ENCODE measurements around the gene TSHZ2. TPM values are rescaled to one million over a fixed set of nuclear protein-coding genes. Genes with fewer than 3 reads are reported as not detected.
"Not testable (repeated sequence)": the region's sequence is repeated elsewhere in the genome, so short reads cannot be mapped to it uniquely, and the experiment has no call there.

Gene TSHZ2
- total RNA-seq, 2 experiments from 2014 or later, result 34.1 to 37.8 TPM

DNA sequence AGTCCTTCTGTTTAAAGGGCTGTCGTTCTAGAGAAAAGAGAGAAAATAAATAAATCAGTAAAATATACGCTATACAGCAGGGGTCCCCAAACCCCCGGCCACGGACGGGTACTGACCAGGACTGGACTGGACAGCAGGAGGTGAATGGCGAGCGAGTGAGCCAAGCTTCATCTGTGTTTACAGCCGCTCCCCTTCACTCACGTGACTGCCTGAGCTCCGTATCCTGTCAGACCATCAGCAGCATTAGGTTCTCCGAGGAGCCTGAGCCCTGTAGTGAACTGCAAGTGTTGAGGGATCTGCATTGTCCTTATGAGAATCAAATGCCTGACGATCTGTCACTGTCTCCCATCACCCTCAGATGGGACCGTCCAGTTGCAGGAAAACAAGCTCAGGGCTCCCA lies 545.0 kb downstream of the TSHZ2 start:
- Mint-ChIP-seq H3K9me3 (no peaks in the 10 kb centered on the region), H3K4me1 (ENCODE audit: low read depth) (no peaks in the 10 kb centered on the region), H3K36me3 (ENCODE audit: low read depth) (no peaks in the 10 kb centered on the region), H3K27ac (no peak overlapping the region), H3K27me3 (ENCODE audit: low read depth) (no peaks in the 10 kb centered on the region), H3K4me3 (no peak overlapping the region)
- CTCF ChIA-PET, result interaction anchor here (0.6 kb wide), 1 partner anchor 443 kb away, joined by 5 read pairs; no protein-coding TSS in a partner anchor
- no peak for DNase-seq
- intact Hi-C loops (cut with micrococcal nuclease), result no loop called here

DNA sequence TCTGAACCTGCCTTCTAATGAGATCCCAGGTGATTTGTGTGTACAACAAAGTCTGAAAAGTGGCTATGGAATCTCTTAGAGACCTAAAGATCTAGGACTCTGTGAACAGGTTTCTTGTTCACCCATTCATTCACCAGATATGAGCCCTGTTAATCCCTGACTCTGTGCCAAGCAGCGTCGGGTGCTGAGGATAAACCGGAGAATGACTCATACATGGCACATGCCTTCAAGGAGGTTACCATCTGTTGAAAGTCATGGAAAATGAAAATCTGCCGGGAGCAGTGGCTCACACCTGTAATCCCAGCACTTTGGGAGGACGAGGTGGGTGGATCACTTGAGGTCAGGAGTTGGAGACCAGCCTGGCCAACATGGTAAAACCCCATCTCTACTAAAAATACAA lies 549.3 kb downstream of the TSHZ2 start:
- CTCF ChIA-PET, result not testable (repeated sequence)

DNA sequence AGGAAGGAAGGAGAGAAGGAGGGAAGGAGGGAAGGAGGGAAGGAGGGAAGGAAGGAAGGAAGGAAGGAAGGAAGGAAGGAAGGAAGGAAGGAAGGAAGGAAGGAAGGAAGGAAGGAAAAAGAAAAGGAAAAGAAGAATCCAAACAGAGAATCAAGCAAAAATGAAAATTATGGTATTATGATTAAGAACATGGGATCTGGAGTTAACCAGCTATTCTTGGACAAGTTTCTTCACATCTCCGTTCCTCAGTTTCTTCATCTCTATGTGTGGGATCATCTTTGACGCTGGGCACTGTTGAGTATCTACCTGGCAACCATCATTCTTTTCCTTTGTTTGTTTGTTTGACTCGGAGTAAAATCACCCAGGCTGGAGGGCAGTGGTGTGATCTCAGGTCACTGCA lies 549.9 kb downstream of the TSHZ2 start:
- Mint-ChIP-seq H3K4me3 (no peak overlapping the region), H3K4me1 (ENCODE audit: low read depth) (no peaks in the 10 kb centered on the region), H3K27me3 (ENCODE audit: low read depth) (no peaks in the 10 kb centered on the region), H3K27ac (no peak overlapping the region), H3K36me3 (ENCODE audit: low read depth) (no peaks in the 10 kb centered on the region), H3K9me3 (no peaks in the 10 kb centered on the region)
- intact Hi-C loops (cut with micrococcal nuclease), result no loop called here
- CTCF ChIA-PET, result interaction anchor here (0.6 kb wide), 1 partner anchor 384 kb away, joined by 3 read pairs; no protein-coding TSS in a partner anchor
- no peak for DNase-seq

More for the DNA sequence above, 549.3 kb downstream of the TSHZ2 start:
- H3K36me3 Mint-ChIP-seq (ENCODE audit: low read depth); H3K27me3 Mint-ChIP-seq (ENCODE audit: low read depth); H3K27ac Mint-ChIP-seq; DNase-seq; H3K4me3 Mint-ChIP-seq; H3K9me3 Mint-ChIP-seq; intact Hi-C loops (cut with micrococcal nuclease); H3K4me1 Mint-ChIP-seq (ENCODE audit: low read depth): not testable (repeated sequence)

DNA sequence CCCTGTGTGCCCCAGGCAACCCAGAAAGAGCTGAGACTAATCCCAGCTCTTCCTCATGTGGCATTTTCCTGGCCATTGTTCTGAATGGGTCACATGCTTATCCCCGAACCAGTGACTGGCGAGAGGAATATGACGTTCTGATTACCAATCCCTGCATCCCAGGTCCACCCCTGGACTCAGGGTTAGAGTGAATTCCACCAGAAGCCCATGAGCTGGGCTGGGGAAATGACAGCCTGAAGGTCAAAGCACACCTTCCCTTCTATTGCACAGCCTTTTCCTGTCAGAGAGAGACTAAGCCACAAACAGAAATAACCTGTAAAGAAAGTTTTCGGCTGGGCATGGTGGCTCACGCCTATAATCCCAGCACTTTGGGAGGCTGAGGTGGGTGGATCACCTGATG lies 550.5 kb downstream of the TSHZ2 start:
- Mint-ChIP-seq H3K4me3 (no peak overlapping the region), H3K36me3 (ENCODE audit: low read depth) (no peaks in the 10 kb centered on the region), H3K4me1 (ENCODE audit: low read depth) (no peaks in the 10 kb centered on the region), H3K9me3 (no peaks in the 10 kb centered on the region), H3K27ac (no peak overlapping the region), H3K27me3 (ENCODE audit: low read depth) (no peaks in the 10 kb centered on the region)
- intact Hi-C loops (cut with micrococcal nuclease), result no loop called here
- CTCF ChIA-PET, result interaction anchor here (0.6 kb wide), 2 partner anchors 384 to 1184 kb away, joined by 3 read pairs; no protein-coding TSS in a partner anchor
- DNase-seq, result no peak

DNA sequence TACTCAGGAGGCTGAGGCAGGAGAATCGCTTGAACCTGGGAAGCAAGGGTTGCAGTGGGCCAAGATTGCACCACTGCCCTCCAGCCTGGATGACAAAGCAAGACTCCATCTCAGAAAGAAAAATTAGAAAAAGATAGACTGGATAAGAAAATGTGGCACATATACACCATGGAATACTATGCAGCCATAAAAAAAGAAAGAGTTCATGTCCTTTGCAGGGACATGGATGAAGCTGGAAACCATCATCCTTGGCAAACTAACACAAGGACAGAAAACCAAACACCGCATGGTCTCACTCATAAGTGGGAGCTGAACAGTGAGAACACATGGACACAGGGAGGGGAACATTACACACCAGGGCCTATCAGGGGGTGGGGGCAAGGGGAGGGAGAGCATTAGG lies 551.5 kb downstream of the TSHZ2 start:
- DNase-seq; CTCF ChIA-PET; intact Hi-C loops (cut with micrococcal nuclease); H3K4me3 Mint-ChIP-seq; H3K36me3 Mint-ChIP-seq (ENCODE audit: low read depth); H3K27me3 Mint-ChIP-seq (ENCODE audit: low read depth); H3K9me3 Mint-ChIP-seq; H3K4me1 Mint-ChIP-seq (ENCODE audit: low read depth); H3K27ac Mint-ChIP-seq: not testable (repeated sequence)

DNA sequence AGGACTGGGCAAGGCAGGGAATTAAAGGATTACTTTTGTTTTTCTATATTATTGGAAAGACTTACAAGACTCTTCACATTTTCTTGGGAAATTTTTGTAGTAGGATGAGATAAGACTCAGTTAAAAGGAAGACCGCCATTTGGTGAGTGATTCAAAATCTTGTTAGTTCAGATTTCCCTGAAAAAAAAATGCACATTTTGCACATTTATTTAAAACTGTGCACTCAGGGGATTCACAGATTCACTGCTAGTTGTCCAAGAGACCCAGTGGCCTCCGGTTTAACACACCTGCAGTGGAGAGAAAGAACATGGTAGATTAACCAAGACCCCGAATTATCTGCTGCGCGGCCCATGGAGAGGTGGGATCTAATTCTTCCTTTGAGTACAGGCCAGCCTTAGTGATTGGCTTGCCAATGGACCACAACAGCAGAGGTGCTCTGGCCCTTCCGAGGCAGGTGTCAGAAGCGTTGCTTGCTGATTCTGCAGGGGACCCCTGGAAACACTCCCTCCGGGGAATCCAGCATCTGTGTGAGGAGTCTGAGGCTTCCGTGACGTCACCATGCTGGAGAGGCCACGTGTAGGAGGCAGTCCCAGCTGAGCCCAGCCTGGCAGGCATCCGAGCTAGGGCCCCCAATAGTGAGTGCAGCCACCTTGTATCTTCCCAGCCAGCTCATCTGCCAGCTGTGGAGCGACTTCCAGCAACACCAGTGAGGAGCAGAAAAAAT lies 552.6 kb downstream of the TSHZ2 start:
- Mint-ChIP-seq H3K4me1 (ENCODE audit: low read depth) (no peaks in the 10 kb centered on the region), H3K9me3 (no peaks in the 10 kb centered on the region), H3K27ac (no peak overlapping the region), H3K4me3 (no peak overlapping the region), H3K27me3 (ENCODE audit: low read depth) (no peaks in the 10 kb centered on the region), H3K36me3 (ENCODE audit: low read depth) (no peaks in the 10 kb centered on the region)
- CTCF ChIA-PET, result no interaction called here
- DNase-seq, result no peak
- intact Hi-C loops (cut with micrococcal nuclease), result no loop called here

DNA sequence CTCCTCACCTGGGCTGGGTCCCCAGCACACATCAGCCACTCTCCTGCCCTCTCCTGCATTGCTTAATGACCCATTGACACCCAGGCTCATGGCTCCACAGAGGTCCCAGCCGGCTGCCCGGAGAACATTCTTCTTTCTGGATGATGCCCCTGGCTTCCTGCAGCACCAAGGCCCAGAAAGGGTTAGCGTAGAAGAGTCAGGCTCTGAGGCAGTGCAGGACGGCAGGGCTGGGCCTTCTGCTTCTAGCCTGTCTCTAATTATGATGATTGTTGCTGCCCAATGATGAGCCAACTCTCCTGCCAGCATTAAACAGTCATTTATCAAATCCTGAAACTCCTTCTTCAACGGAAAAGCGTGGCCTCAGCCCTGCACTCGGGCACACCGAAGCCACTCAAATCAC lies 555.0 kb downstream of the TSHZ2 start:
- Mint-ChIP-seq H3K4me1 (ENCODE audit: low read depth) (no peaks in the 10 kb centered on the region), H3K36me3 (ENCODE audit: low read depth) (no peaks in the 10 kb centered on the region), H3K27me3 (ENCODE audit: low read depth) (no peaks in the 10 kb centered on the region), H3K27ac (no peak overlapping the region), H3K9me3 (peaks cover 2% of the 10 kb centered on the region), H3K4me3 (no peak overlapping the region)
- CTCF ChIA-PET, result no interaction called here
- intact Hi-C loops (cut with micrococcal nuclease), result no loop called here
- DNase-seq, result no peak

DNA sequence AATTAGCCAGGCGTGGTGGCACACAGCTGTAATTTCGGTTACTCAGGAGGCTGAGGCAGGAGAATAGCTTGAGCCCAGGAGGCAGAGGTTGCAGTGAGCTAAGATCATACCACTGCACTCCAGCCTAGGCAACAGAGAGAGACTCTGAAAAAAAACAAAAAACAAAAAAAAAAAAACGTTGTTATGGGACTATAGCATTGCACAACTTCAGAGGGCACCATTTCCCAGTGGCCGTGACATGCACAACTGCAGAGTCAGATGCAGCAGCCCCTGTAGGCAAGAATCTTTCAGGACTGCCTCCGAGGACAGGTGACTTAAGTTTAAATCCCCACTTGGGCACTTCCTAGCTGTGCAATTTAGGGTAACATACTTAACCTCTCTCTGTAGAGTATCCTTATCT lies 557.5 kb downstream of the TSHZ2 start:
- H3K36me3 Mint-ChIP-seq (ENCODE audit: low read depth), result no peaks in the 10 kb centered on the region
- H3K27ac Mint-ChIP-seq, result no peak overlapping the region
- no peak for DNase-seq
- H3K4me1 Mint-ChIP-seq (ENCODE audit: low read depth), result no peaks in the 10 kb centered on the region
- peaks cover 2% of the 10 kb centered on the region for H3K9me3 Mint-ChIP-seq
- intact Hi-C loops (cut with micrococcal nuclease), result no loop called here
- H3K27me3 Mint-ChIP-seq (ENCODE audit: low read depth), result no peaks in the 10 kb centered on the region
- no peak overlapping the region for H3K4me3 Mint-ChIP-seq
- CTCF ChIA-PET, result no interaction called here

DNA sequence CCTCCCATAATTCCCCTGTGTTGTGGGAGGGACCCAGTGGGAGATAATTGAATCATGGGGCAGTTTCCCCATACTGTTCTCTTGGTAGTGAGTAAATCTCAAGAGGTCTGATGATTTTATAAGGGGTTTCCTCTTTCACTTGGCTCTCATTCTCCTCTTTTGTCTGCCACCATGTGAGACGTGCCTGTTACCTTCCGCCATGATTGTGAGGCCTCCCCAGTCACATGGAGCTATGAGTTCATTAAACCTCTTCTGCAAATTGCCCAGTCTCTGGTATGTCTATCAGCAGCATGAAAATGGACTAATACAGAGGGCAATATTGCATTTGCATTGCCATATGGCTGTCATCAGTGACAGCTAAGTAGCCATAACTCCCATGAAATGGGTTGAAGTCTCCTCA lies 558.3 kb downstream of the TSHZ2 start:
- CTCF ChIA-PET, result no interaction called here
- no peak for DNase-seq
- no peaks in the 10 kb centered on the region for H3K4me1 Mint-ChIP-seq (ENCODE audit: low read depth)

DNA sequence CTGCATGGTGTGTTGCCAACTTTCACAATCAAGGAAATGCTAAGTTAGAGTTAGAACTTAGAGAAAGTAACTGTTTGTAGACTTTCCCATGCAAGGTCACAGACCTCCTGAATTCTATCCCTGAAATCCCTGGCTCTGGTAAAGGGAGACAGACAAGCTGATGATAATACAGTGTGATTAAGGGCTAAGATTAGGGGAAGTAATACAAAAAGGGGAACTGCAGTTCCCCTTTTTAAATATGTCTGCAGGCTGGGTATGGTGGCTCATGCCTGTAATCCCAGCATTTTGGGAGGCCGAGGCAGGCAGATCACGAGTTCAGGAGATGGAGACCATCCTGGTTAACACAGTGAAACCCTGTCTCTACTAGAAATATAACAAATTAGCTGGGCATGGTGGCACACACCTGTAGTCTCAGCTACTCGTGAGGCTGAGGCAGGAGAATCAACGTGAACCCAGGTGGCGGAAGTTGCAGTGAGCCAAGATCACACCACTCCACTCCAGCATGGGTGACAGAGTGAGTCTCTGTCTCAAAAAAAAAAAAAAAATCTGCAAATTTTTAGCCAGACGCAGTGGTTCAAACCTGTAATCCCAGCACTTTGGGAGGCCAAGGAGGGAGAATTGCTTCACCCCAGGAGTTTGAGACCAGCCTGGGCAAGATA lies 560.6 kb downstream of the TSHZ2 start:
- H3K9me3 Mint-ChIP-seq; H3K36me3 Mint-ChIP-seq (ENCODE audit: low read depth); H3K4me1 Mint-ChIP-seq (ENCODE audit: low read depth); H3K27ac Mint-ChIP-seq; intact Hi-C loops (cut with micrococcal nuclease); DNase-seq; H3K27me3 Mint-ChIP-seq (ENCODE audit: low read depth); H3K4me3 Mint-ChIP-seq: not testable (repeated sequence)
- CTCF ChIA-PET, result interaction anchor here (0.6 kb wide), 1 partner anchor 407 kb away, joined by 3 read pairs; no protein-coding TSS in a partner anchor

More for the DNA sequence above, 558.3 kb downstream of the TSHZ2 start:
- Mint-ChIP-seq H3K9me3 (peaks cover 2% of the 10 kb centered on the region), H3K27me3 (ENCODE audit: low read depth) (no peaks in the 10 kb centered on the region), H3K36me3 (ENCODE audit: low read depth) (no peaks in the 10 kb centered on the region), H3K4me3 (no peak overlapping the region), H3K27ac (no peak overlapping the region)
- intact Hi-C loops (cut with micrococcal nuclease), result no loop called here

DNA sequence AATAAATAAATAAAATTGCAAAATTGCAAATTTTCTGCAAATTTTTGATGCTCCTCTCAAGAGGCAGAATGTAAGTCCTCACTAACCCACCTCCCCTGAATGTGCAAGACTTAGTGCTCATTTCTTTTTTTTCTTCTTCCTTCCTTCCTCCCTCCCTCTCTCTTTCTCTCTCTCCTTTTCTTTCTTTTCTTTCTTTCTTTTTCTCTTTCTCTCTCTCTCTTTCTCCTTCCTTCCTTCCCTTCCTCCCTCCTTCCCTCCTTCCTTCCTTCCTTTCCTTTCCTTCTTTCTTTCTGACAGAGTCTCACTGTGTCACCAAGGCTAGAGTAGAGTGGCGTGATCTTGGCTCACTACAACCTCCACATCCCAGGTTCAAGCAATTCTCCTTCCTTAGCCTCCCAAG lies 561.3 kb downstream of the TSHZ2 start:
- Mint-ChIP-seq H3K36me3 (ENCODE audit: low read depth) (no peaks in the 10 kb centered on the region), H3K4me1 (ENCODE audit: low read depth) (no peaks in the 10 kb centered on the region), H3K4me3 (no peak overlapping the region), H3K9me3 (peaks cover 2% of the 10 kb centered on the region), H3K27ac (no peak overlapping the region), H3K27me3 (ENCODE audit: low read depth) (no peaks in the 10 kb centered on the region)
- DNase-seq, result no peak
- CTCF ChIA-PET, result no interaction called here
- intact Hi-C loops (cut with micrococcal nuclease), result no loop called here

DNA sequence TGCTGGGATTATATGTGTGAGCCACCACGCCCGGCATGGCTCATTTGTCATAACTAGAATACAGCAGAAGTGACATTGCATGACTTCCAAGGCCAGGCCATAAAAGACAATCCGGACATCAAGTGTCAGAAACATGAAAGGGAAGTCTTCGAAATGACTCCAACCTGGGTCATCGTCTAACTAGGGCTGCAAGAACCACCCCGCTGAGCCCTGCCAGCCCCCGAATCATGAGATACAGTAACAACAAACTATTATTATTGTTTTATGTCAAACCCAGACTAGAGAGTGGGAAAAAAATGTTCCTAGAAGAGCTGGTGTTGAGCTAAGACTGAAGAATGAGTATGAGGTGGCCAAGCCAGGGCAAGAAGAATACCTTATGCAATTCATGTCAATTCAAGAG lies 561.9 kb downstream of the TSHZ2 start:
- CTCF ChIA-PET, result no interaction called here
- intact Hi-C loops (cut with micrococcal nuclease), result no loop called here
- Mint-ChIP-seq H3K4me1 (ENCODE audit: low read depth) (no peaks in the 10 kb centered on the region), H3K36me3 (ENCODE audit: low read depth) (no peaks in the 10 kb centered on the region), H3K4me3 (no peak overlapping the region), H3K9me3 (peaks cover 2% of the 10 kb centered on the region), H3K27me3 (ENCODE audit: low read depth) (no peaks in the 10 kb centered on the region), H3K27ac (no peak overlapping the region)
- no peak for DNase-seq

DNA sequence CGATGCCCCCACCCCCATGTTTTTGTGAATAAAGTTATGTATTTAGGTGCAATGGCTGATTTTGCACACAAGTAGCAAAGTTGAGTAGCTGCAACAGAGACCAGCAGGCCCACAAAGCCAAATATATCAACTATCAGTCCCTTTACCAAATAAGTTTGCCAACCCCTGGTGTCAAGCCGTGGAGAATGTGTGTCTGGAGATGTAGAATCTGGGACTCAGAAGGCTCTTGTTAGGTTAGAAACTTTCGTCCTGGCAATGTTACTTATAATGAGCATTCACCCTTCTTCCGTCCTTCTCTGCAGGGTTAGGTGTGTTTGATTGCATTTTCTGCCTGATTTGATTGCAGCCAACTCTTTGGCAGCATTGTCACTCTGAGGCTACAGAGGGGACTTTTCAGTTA lies 563.7 kb downstream of the TSHZ2 start:
- intact Hi-C loops (cut with micrococcal nuclease), result no loop called here
- Mint-ChIP-seq H3K27me3 (ENCODE audit: low read depth) (no peaks in the 10 kb centered on the region), H3K4me1 (ENCODE audit: low read depth) (no peaks in the 10 kb centered on the region), H3K36me3 (ENCODE audit: low read depth) (no peaks in the 10 kb centered on the region), H3K4me3 (no peak overlapping the region), H3K27ac (no peak overlapping the region), H3K9me3 (no peaks in the 10 kb centered on the region)
- CTCF ChIA-PET, result no interaction called here
- no peak for DNase-seq

All from activated naive CD4-positive, alpha-beta T cell treated with anti-CD3 and anti-CD28 coated beads for 36 hours (primary cell).